ENCODE results near the gene ENOSF1. TPM values are rescaled to one million over a fixed set of nuclear protein-coding genes. Genes with fewer than 3 reads are reported as not detected.
A peak's percentile ranks its signal among the peaks of the same experiment; 100 is the strongest.

The ENOSF1 gene
- total and polyA plus RNA-seq, 2 of the 13 experiments (the other 11 are each of a cell fraction or from before 2014, with no cell fraction given), result 37.6 to 40.1 TPM

GRCh38 chr18:659597-659996 lies 52.8 kb downstream of the ENOSF1 start (continued):
- no peak for TF ChIP-seq ZNF503 (CRISPR knock-in tag; IDR thresholded peaks at IDR 0.05)
- no peak for TF ChIP-seq TOPORS (CRISPR knock-in tag; IDR thresholded peaks at IDR 0.05)

GRCh38 chr18:658947-659533 lies 53.4 kb downstream of the ENOSF1 start:
- in situ Hi-C loops (cut with HindIII; ENCODE audit: extremely low pct_ligation_motif_present, low pct_unique_long_range_greater_than_20kb), result no loop called here
- H3K4me1 ChIP-seq (ENCODE audit: insufficient read depth, low read length), result peaks cover 42% of the 10 kb centered on the region
- no peak for ATAC-seq
- FAIRE-seq, result no peak
- CTCF ChIA-PET (ENCODE audit: low intra/inter-chr PET ratio, low total read pairs), result no interaction called here
- peaks cover 10% of the 10 kb centered on the region; the same call in 1 of the 2 replicates for H4K20me1 ChIP-seq (ENCODE audit: insufficient read depth, low read length)
- peaks cover 11 to 26% of the 10 kb centered on the region in 2 experiments for H3K36me3 ChIP-seq (replicated peaks in 1 of 2; ENCODE audit: control insufficient read depth in 1 of 2, insufficient read depth in 2 of 2, low read length in 2 of 2)
- no peak overlapping the region for H2AFZ ChIP-seq (ENCODE audit: low read length)
- peak overlapping the region; percentile 98 for H3K4me2 ChIP-seq (ENCODE audit: low read depth, low read length)
- BruUV-seq (replicated peaks), result TSS peak; percentile 52
- POLR2A ChIA-PET, result interaction anchor here (1.1 to 2.4 kb wide), 10 partner anchors 10 to 501 kb away, joined by 3 to 23 read pairs (median 4); partner anchors contain the start of genes ENOSF1, THOC1 and USP14
- H3K79me2 ChIP-seq (ENCODE audit: insufficient read depth, low read length), result peaks cover 62% of the 10 kb centered on the region
- H3K9ac ChIP-seq (ENCODE audit: insufficient read depth, low read depth, low read length), result peak overlapping the region; percentile 98
- H3K9me3 ChIP-seq (ENCODE audit: low read length), result no peaks in the 10 kb centered on the region
- DNase-seq (ENCODE audit: low spot score), result no peak
- H3K27me3 ChIP-seq (ENCODE audit: control insufficient read depth in 1 of 2, insufficient read depth in 2 of 2, low read length in 2 of 2), result no peaks in the 10 kb centered on the region
- WGBS (ENCODE audit: low lambda C conversion rate), result 83% methylated on average over 10 of the region's 10 CpGs
- H3K27ac ChIP-seq (ENCODE audit: extremely low read length, insufficient read depth, low read length), result peak overlapping the region; percentile 96
- peak overlapping the region; percentile 66 to 93 (median 91) for H3K4me3 ChIP-seq (replicated peaks in 1 of 3; ENCODE audit: insufficient read depth in 1 of 3, low read depth in 2 of 3, low read length in 3 of 3)
- intact Hi-C loops (cut with micrococcal nuclease; ENCODE audit: unreplicated experiment), result loop anchor here (2.0 to 10.0 kb wide), 4 partner anchors 37 to 176 kb away; partner anchors contain the start of gene CLUL1
- no peak for TF ChIP-seq ZBTB7B (CRISPR knock-in tag; IDR thresholded peaks at IDR 0.05)
- 0 out of 2 replicates have a peak, but pooled peaks have one; percentile 10 for TF ChIP-seq ZNF609 (CRISPR knock-in tag; IDR thresholded peaks at IDR 0.05; ENCODE audit: borderline replicate concordance)
- no peak for TF ChIP-seq ZNF616 (CRISPR knock-in tag; IDR thresholded peaks at IDR 0.05; ENCODE audit: low read depth)
- TF ChIP-seq HNF4A (CRISPR knock-in tag; IDR thresholded peaks at IDR 0.05), result no peak
- TF ChIP-seq, protein P1, sequence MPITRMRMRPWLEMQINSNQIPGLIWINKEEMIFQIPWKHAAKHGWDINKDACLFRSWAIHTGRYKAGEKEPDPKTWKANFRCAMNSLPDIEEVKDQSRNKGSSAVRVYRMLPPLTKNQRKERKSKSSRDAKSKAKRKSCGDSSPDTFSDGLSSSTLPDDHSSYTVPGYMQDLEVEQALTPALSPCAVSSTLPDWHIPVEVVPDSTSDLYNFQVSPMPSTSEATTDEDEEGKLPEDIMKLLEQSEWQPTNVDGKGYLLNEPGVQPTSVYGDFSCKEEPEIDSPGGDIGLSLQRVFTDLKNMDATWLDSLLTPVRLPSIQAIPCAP (CRISPR knock-in tag; IDR thresholded peaks at IDR 0.05; ENCODE audit: low read depth), result no peak
- TF ChIP-seq ZNF773 (CRISPR knock-in tag; IDR thresholded peaks at IDR 0.05; ENCODE audit: borderline replicate concordance), result no peak
- TF ChIP-seq TOPORS (CRISPR knock-in tag; IDR thresholded peaks at IDR 0.05), result no peak
- peak; percentile 97 for TF ChIP-seq MAFF (IDR thresholded peaks at IDR 0.05; ENCODE audit: low read depth, low read length)
- no peak for TF ChIP-seq HNRNPH1 (optimal IDR thresholded peaks at IDR 0.05; ENCODE audit: low read depth, low read length)
- TF ChIP-seq CTCF (CRISPR knock-in tag; IDR thresholded peaks at IDR 0.05), result 0 out of 2 replicates have a peak, but pooled peaks have one; percentile 2
- TF ChIP-seq PPARG (CRISPR knock-in tag; conservative IDR thresholded peaks at IDR 0.05), result 0 out of 2 replicates have a peak, but pooled peaks have one; percentile 2
- TF ChIP-seq TBP (CRISPR knock-in tag; IDR thresholded peaks at IDR 0.05), result no peak

Measured in HepG2 (cell line).